ENCODE results near the gene FLT4. TPM values are rescaled to one million over a fixed set of nuclear protein-coding genes. Genes with fewer than 3 reads are reported as not detected.

Gene FLT4
- total RNA-seq, 2 donors from 2014 or later, result 3.1 to 3.3 TPM

DNA sequence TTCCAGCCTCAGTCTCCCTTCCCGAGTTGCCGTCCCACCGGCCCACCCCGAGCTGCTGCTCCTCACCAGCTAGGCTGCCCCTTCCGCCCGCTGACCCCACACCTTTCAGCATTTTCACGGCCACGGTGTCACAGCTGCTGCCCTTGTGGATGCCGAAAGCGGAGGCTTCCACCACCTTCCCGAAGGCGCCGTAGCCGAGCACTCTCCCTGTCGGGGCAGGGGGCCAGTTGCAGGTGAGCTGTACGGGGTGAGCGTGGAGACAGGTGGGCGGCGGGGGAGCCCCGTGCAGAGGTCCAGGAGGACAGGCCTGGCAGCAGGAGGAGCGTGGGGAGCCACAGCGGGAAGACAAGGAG lies 29.9 kb downstream of the FLT4 start:
- no peaks in the 10 kb centered on the region for H3K27me3 ChIP-seq

DNA sequence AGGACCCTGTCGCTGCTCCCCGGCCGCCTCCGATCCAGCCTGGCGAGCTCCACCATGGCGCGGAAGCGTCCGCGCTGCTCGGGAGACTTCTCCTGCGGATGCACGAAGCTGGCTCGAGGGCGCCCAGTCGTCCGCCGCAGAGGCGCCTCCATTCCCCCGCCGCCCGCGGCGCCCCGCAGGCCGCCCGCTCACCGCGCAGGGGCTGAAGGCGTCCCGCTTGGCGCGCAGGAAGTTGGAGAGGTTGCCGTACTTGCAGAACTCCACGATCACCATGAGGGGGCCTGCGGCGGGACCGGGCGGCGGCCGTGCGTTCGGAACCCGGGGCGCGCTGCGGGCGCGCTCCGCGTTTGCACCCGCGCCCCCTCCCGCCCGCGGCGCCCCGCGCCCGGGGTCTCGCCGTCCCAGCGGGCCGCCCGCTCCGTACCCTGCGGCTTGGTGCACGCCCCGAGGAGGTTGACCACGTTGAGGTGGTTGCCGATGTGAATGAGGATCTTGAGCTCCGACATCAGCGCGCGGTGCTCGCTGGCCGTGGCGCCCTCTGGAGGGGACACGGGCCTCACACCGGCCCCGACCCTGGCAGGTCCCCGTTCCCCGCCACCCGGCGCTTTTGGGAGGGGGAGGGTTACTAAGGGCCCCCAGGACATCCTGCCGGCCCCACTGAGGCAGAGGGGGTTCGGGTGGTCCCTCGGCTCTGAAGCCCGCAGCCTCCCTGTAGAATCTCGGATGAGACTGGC lies 30.4 kb downstream of the FLT4 start:
- TF ChIP-seq, protein P1, sequence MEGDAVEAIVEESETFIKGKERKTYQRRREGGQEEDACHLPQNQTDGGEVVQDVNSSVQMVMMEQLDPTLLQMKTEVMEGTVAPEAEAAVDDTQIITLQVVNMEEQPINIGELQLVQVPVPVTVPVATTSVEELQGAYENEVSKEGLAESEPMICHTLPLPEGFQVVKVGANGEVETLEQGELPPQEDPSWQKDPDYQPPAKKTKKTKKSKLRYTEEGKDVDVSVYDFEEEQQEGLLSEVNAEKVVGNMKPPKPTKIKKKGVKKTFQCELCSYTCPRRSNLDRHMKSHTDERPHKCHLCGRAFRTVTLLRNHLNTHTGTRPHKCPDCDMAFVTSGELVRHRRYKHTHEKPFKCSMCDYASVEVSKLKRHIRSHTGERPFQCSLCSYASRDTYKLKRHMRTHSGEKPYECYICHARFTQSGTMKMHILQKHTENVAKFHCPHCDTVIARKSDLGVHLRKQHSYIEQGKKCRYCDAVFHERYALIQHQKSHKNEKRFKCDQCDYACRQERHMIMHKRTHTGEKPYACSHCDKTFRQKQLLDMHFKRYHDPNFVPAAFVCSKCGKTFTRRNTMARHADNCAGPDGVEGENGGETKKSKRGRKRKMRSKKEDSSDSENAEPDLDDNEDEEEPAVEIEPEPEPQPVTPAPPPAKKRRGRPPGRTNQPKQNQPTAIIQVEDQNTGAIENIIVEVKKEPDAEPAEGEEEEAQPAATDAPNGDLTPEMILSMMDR (IDR thresholded peaks at IDR 0.05), result no peak
- no peak for DNase-seq
- Histone ChIP-seq H3K4me1 (no peaks in the 10 kb centered on the region), H3K9me3 (no peaks in the 10 kb centered on the region), H3K4me3 (no peak overlapping the region), H3K36me3 (no peaks in the 10 kb centered on the region), H3K27ac (no peak overlapping the region), H3K9ac (ENCODE audit: low read depth in 2 of 2, low read length in 2 of 2) (no peak overlapping the region), H3K27me3 (no peaks in the 10 kb centered on the region)
- intact Hi-C loops (cut with DNase I), result no loop called here

More for the DNA sequence above, 29.9 kb downstream of the FLT4 start:
- intact Hi-C loops (cut with DNase I), result no loop called here
- H3K36me3 ChIP-seq, result no peaks in the 10 kb centered on the region
- no peak for DNase-seq
- H3K27ac ChIP-seq, result no peak overlapping the region
- H3K9me3 ChIP-seq, result no peaks in the 10 kb centered on the region
- H3K4me1 ChIP-seq, result no peaks in the 10 kb centered on the region
- H3K4me3 ChIP-seq, result no peak overlapping the region
- TF ChIP-seq, protein P1 (IDR thresholded peaks at IDR 0.05), result no peak
- no peak overlapping the region for H3K9ac ChIP-seq (ENCODE audit: low read depth in 2 of 2, low read length in 2 of 2)

DNA sequence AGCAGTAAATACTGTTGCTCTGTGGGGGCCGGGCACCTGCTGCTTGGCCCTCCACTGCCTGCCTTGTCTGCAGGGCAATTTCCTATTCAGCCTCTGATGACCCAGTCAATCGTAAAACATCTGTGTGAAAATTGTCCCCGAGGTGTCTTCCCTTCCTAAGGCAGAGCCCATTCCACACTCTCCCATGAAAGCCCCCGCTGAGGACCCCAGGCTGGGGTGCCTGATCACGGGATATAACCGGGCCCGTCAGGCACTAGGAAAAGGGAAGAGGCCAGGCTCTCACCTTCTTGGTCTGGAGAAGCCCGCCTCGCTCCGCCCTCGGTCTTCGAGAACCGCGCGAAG lies 30.9 kb downstream of the FLT4 start:
- Histone ChIP-seq H3K36me3 (no peaks in the 10 kb centered on the region), H3K4me1 (no peaks in the 10 kb centered on the region), H3K27me3 (no peaks in the 10 kb centered on the region), H3K9ac (ENCODE audit: low read depth in 2 of 2, low read length in 2 of 2) (no peak overlapping the region), H3K9me3 (no peaks in the 10 kb centered on the region), H3K4me3 (no peak overlapping the region), H3K27ac (no peak overlapping the region)
- intact Hi-C loops (cut with DNase I), result no loop called here
- no peak for DNase-seq
- TF ChIP-seq, protein P1 (IDR thresholded peaks at IDR 0.05), result no peak

DNA sequence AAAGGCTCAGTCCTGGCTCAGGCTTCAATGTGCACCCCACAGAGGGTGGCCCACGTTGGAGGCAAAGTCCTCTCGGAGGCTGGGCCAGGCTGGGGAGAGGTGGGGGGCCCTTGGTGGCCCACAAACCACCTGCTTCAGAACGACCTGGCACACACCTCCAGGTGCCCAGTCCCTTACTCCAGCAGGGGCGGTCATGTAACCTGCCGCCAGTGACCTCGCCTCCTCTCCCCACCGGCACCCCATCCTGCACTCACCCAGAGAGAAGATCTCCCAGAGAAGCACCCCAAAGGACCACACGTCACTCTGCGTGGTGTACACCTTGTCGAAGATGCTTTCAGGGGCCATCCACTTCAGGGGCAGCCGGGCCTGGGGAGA lies 35.6 kb downstream of the FLT4 start:
- H3K9ac ChIP-seq (ENCODE audit: low read depth in 2 of 2, low read length in 2 of 2), result no peak overlapping the region
- TF ChIP-seq, protein P1 (IDR thresholded peaks at IDR 0.05), result no peak
- H3K36me3 ChIP-seq, result no peaks in the 10 kb centered on the region
- no peaks in the 10 kb centered on the region for H3K4me1 ChIP-seq
- no peak for DNase-seq
- H3K27ac ChIP-seq, result no peak overlapping the region
- intact Hi-C loops (cut with DNase I), result no loop called here
- H3K27me3 ChIP-seq, result no peaks in the 10 kb centered on the region
- no peaks in the 10 kb centered on the region for H3K9me3 ChIP-seq
- H3K4me3 ChIP-seq, result no peak overlapping the region

DNA sequence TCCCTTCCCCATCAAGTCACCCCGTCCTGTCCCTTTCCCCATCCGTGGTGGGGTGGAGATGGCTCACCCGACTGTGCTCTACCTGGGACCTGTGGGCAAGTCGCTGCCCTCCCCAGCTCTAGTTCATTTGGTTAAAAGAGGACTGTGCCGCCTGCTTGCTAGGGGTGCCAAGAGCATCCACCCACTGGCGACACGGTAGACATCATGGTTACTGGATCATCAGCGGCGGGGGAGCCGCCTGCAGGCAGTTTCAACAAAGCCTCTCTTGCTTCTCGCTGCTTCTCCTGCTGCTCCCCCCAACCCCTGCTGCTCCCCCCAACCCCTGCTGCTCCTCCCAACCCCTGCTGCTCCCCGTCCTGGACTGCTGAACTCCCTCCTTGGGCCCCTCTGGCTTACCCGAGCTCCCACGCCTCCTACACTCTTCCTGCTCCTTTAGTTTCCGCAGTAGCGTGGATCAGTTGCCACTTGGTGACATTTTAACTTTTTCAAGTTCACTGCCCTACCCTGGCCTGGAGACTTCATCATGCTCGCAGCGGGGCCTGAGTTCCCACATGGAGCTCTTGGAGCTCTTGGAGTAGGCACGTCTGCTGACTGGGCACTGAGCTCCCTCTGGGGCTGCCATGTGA lies 36.1 kb downstream of the FLT4 start:
- no peaks in the 10 kb centered on the region for H3K9me3 ChIP-seq
- no peaks in the 10 kb centered on the region for H3K27me3 ChIP-seq
- no peak overlapping the region for H3K27ac ChIP-seq
- H3K36me3 ChIP-seq, result no peaks in the 10 kb centered on the region
- DNase-seq, result no peak
- TF ChIP-seq, protein P1 (IDR thresholded peaks at IDR 0.05), result no peak
- H3K4me1 ChIP-seq, result no peaks in the 10 kb centered on the region
- intact Hi-C loops (cut with DNase I), result no loop called here
- no peak overlapping the region for H3K9ac ChIP-seq (ENCODE audit: low read depth in 2 of 2, low read length in 2 of 2)
- H3K4me3 ChIP-seq, result no peak overlapping the region

Data from colonic mucosa (tissue), 4 donors.